ENCODE measurements around the gene S1PR2. TPM values are rescaled to one million over a fixed set of nuclear protein-coding genes. Genes with fewer than 3 reads are reported as not detected.
"Not testable (repeated sequence)": the region's sequence is repeated elsewhere in the genome, so short reads cannot be mapped to it uniquely, and the experiment has no call there.

The S1PR2 gene
- total RNA-seq, 1 donor from 2014 or later: 15.4 TPM

DNA sequence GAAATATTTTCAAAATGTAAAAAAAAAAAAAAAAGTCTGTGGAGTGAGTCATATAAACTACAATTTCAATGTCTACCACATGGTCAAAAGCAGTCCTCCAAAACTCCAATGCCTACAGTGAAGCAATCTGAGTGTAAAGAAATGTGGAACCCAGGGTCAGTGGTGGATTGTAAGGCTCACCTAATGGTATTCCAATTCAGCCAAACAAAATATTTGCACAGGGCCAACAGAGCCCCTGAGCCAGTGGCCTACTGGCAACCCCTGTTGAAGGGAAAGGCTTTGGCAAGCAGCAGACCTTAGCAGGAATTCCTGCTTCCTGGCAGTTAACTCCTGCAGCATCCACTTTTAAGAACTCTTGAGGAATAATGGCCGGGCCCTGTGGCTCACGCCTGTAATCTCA lies 39.8 kb downstream of the S1PR2 start:
- H3K4me3 Mint-ChIP-seq: no peak overlapping the region
- peaks cover 31% of the 10 kb centered on the region for H3K36me3 Mint-ChIP-seq (ENCODE audit: low read depth)
- H3K4me1 Mint-ChIP-seq (ENCODE audit: low read depth): peaks cover 20% of the 10 kb centered on the region
- no peaks in the 10 kb centered on the region for H3K9me3 Mint-ChIP-seq
- intact Hi-C loops (cut with micrococcal nuclease): loop anchor here (5.0 to 10.0 kb wide), 3 partner anchors 193 to 463 kb away; partner anchors contain the start of genes CDKN2D, ILF3, KRI1 and TYK2
- no peak for DNase-seq (ENCODE audit: low spot score)
- H3K27ac Mint-ChIP-seq: no peak overlapping the region
- no peaks in the 10 kb centered on the region for H3K27me3 Mint-ChIP-seq (ENCODE audit: insufficient read depth)

DNA sequence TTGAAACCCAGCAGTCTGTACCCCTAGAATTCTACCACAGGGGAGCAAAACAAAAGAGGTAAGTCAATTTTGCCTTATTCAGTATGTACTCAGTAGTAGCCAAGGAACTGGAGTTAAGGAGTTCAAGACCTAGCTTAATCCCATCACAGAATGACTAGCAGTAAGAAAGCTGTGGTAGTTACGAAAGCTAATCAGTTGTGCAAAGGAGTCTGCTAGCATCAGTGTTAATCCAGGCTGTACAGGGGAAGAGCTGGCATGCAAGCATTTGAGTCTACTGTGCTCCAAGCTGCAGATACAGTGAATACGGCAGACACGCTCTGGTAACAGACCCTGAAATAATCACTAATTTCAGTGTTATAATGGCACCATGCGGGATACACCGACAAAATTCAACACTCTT lies 41.1 kb downstream of the S1PR2 start:
- H3K27me3 Mint-ChIP-seq (ENCODE audit: insufficient read depth): no peaks in the 10 kb centered on the region
- peaks cover 31% of the 10 kb centered on the region for H3K36me3 Mint-ChIP-seq (ENCODE audit: low read depth)
- intact Hi-C loops (cut with micrococcal nuclease): loop anchor here (5.0 to 10.0 kb wide), 3 partner anchors 195 to 465 kb away; partner anchors contain the start of genes CDKN2D, ILF3, KRI1 and TYK2
- no peak for DNase-seq (ENCODE audit: low spot score)
- no peaks in the 10 kb centered on the region for H3K9me3 Mint-ChIP-seq
- H3K4me1 Mint-ChIP-seq (ENCODE audit: low read depth): peaks cover 20% of the 10 kb centered on the region
- H3K27ac Mint-ChIP-seq: peak overlapping the region; percentile 76
- H3K4me3 Mint-ChIP-seq: peak overlapping the region; percentile 40

DNA sequence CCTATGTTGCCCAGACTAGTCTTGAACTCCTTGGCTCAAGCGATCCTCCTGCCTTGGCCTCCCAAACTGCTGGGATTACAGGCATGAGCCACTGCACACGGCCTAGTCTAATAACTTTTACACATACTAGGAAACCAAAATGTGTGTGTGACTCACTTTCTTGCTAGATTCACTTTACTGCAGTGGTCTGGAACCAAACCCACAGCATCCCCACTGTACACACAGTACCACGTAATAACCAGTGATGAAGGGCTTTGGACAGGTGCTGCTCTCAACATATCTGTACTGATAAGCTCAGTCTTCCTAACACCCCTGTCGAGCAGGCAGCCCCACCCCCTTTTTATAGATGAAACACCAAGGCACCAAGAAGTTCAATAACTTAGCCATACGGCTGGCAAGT lies 41.5 kb downstream of the S1PR2 start:
- H3K9me3 Mint-ChIP-seq: no peaks in the 10 kb centered on the region
- peak overlapping the region; percentile 76 for H3K27ac Mint-ChIP-seq
- intact Hi-C loops (cut with micrococcal nuclease): loop anchor here (5.0 to 10.0 kb wide), 3 partner anchors 195 to 465 kb away; partner anchors contain the start of genes CDKN2D, ILF3, KRI1 and TYK2
- H3K4me1 Mint-ChIP-seq (ENCODE audit: low read depth): peaks cover 20% of the 10 kb centered on the region
- H3K4me3 Mint-ChIP-seq: peak overlapping the region; percentile 40
- H3K36me3 Mint-ChIP-seq (ENCODE audit: low read depth): peaks cover 34% of the 10 kb centered on the region
- no peaks in the 10 kb centered on the region for H3K27me3 Mint-ChIP-seq (ENCODE audit: insufficient read depth)
- no peak for DNase-seq (ENCODE audit: low spot score)

DNA sequence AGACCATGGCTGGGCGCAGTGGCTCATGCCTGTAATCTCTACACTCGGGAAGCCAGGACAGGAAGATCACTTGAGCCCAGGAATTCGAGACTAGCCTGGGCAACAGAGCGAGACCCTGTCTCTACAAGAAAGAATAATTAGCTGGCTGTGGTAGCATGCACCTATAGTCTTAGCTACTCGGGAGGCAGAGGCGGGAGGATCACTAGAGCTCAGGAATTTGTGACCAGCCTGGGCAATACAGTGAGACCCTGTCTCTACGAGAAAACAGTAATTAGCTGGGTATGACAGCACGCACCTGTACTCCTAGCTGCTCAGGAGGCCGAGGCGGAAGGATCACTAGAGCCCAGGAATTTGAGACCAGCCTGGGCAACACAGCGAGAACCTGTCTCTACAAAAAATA lies 43.8 kb downstream of the S1PR2 start:
- intact Hi-C loops (cut with micrococcal nuclease): no loop called here
- no peak for DNase-seq (ENCODE audit: low spot score)
- Mint-ChIP-seq H3K27ac (no peak overlapping the region), H3K27me3 (ENCODE audit: insufficient read depth) (no peaks in the 10 kb centered on the region), H3K36me3 (ENCODE audit: low read depth) (peaks cover 31% of the 10 kb centered on the region), H3K9me3 (no peaks in the 10 kb centered on the region), H3K4me3 (no peak overlapping the region), H3K4me1 (ENCODE audit: low read depth) (peaks cover 28% of the 10 kb centered on the region)

DNA sequence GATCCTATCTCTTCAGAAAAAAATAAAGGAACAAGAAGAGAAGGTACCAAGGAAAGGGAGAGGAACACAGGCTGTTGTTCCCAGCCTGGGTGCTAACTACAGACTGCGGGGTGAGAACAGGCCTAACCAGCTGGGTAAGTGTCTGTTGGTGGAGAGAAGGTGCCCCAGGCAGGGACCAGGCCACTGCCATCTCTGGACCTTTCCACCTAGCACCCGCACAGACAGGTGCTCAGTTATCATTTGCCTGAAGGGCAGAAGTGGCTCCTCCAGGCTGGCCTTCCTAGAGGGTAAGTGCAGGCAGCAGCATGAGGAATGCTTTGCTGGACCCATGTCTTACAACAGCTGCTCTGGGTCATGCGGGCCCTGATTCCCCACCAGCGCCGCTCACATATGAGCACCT lies 46.5 kb downstream of the S1PR2 start:
- H3K9me3 Mint-ChIP-seq: no peaks in the 10 kb centered on the region
- H3K4me3 Mint-ChIP-seq: no peak overlapping the region
- H3K27ac Mint-ChIP-seq: peak overlapping the region; percentile 44
- H3K36me3 Mint-ChIP-seq (ENCODE audit: low read depth): peaks cover 24% of the 10 kb centered on the region
- peaks cover 23% of the 10 kb centered on the region for H3K4me1 Mint-ChIP-seq (ENCODE audit: low read depth)
- DNase-seq (ENCODE audit: low spot score): no peak
- intact Hi-C loops (cut with micrococcal nuclease): no loop called here
- no peaks in the 10 kb centered on the region for H3K27me3 Mint-ChIP-seq (ENCODE audit: insufficient read depth)

DNA sequence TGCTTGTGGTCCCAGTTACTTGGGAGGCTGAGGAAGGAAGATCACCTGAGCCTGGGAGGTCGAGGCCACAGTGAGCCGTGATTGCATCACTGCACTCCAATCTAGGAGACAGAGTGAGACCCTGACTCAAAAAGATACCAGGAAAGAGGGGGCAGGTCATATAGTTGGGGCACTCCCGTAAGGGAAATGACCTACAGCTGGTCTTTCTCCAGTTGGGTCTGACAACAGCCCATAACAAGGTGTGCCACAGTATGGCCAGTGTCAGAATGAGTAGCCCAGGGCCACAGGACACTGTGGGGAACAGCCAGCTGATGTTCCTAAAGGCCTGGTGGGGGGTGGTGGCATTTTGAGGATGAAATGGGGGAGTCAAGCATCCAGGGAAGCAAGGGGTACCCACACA lies 47.2 kb downstream of the S1PR2 start:
- intact Hi-C loops (cut with micrococcal nuclease): no loop called here
- Mint-ChIP-seq H3K4me3 (no peak overlapping the region), H3K4me1 (ENCODE audit: low read depth) (peaks cover 18% of the 10 kb centered on the region), H3K27me3 (ENCODE audit: insufficient read depth) (no peaks in the 10 kb centered on the region), H3K27ac (peak overlapping the region; percentile 44), H3K9me3 (no peaks in the 10 kb centered on the region), H3K36me3 (ENCODE audit: low read depth) (peaks cover 21% of the 10 kb centered on the region)
- DNase-seq (ENCODE audit: low spot score): no peak

DNA sequence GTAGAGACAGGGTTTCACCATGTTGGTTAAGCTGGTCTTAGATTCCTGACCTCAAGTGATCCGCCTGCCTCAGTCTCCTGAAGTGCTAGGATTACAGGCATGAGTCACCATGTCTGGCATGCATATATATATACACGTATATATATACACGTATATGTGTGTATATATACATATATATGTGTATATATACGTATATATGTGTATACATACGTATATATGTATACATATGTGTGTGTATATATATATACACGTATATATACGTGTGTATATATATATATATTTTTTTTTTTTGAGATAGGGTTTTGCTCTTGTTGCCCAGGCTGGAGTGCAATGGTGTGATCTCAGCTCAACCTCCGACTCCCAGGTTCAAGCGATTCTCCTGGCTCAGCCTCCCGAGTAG lies 48.3 kb downstream of the S1PR2 start:
- Mint-ChIP-seq H3K27ac (no peak overlapping the region), H3K27me3 (ENCODE audit: insufficient read depth) (no peaks in the 10 kb centered on the region), H3K9me3 (no peaks in the 10 kb centered on the region), H3K4me1 (ENCODE audit: low read depth) (peaks cover 13% of the 10 kb centered on the region), H3K36me3 (ENCODE audit: low read depth) (peaks cover 18% of the 10 kb centered on the region), H3K4me3 (no peak overlapping the region)
- intact Hi-C loops (cut with micrococcal nuclease): no loop called here
- DNase-seq (ENCODE audit: low spot score): no peak

DNA sequence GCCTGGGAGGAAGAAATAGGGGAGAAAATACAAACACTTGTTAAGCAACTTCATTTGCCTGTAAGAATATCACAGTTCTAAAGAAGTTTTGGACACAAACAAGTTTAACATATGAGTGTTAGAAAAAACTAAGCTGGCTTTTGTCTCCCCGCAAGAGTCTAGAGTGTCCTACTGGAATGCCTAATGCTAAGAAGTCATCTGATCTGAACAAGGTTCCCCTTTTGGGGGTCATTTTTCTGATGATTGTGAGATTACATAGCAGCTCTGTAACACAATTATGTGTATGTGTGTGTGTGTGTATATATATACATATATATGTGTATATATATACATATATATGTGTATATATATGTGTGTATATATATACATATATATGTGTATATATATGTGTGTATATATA lies 49.1 kb downstream of the S1PR2 start:
- DNase-seq (ENCODE audit: low spot score): no peak
- Mint-ChIP-seq H3K27me3 (ENCODE audit: insufficient read depth) (no peaks in the 10 kb centered on the region), H3K4me3 (no peak overlapping the region), H3K27ac (no peak overlapping the region), H3K36me3 (ENCODE audit: low read depth) (peaks cover 19% of the 10 kb centered on the region), H3K4me1 (ENCODE audit: low read depth) (peaks cover 12% of the 10 kb centered on the region), H3K9me3 (no peaks in the 10 kb centered on the region)
- intact Hi-C loops (cut with micrococcal nuclease): no loop called here

DNA sequence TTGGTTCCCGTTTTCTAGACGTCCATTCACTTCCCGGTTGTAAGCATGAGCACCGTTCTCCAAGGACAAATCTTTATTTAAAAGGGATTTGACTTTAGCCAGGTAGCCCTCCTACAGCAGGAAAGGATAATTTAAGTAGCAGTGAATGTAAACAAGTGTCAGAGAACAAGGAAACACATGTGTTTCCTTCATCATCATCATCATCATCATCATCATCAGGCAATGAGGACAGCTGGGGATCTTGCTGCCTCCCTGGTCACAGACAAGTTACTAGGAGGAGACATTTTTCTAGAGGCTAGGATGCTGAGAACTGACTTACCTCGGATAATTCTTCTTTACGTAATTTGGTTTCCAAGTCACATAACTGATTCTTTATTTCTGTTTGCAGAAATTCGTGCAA lies 50.7 kb downstream of the S1PR2 start:
- DNase-seq (ENCODE audit: low spot score): no peak
- Mint-ChIP-seq H3K9me3 (no peaks in the 10 kb centered on the region), H3K4me1 (ENCODE audit: low read depth) (peaks cover 10% of the 10 kb centered on the region), H3K27ac (no peak overlapping the region), H3K36me3 (ENCODE audit: low read depth) (peaks cover 28% of the 10 kb centered on the region), H3K4me3 (no peak overlapping the region), H3K27me3 (ENCODE audit: insufficient read depth) (no peaks in the 10 kb centered on the region)
- intact Hi-C loops (cut with micrococcal nuclease): no loop called here

DNA sequence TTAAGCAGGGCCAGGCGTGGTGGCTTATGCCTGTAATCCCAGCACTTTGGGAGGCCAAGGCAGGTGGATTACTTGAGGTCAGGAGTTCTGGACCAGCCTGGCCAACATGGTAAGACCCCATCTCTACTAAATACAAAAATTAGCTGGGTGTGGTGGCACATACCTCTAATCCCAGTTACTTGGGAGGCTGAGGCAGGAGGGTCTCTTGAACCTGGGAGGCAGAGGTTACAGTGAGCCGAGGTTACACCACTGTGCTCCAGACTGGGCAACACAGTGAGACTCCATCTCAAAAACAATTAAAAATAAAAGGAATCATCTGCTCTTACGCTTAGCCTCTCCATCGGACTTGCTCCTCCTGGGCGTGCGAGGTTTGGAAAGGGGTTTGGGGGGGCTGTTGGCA lies 51.1 kb downstream of the S1PR2 start:
- H3K9me3 Mint-ChIP-seq; H3K4me3 Mint-ChIP-seq; intact Hi-C loops (cut with micrococcal nuclease); DNase-seq (ENCODE audit: low spot score); H3K27ac Mint-ChIP-seq; H3K27me3 Mint-ChIP-seq (ENCODE audit: insufficient read depth): not testable (repeated sequence)
- peaks cover 32% of the 10 kb centered on the region for H3K36me3 Mint-ChIP-seq (ENCODE audit: low read depth)
- H3K4me1 Mint-ChIP-seq (ENCODE audit: low read depth): peaks cover 12% of the 10 kb centered on the region

DNA sequence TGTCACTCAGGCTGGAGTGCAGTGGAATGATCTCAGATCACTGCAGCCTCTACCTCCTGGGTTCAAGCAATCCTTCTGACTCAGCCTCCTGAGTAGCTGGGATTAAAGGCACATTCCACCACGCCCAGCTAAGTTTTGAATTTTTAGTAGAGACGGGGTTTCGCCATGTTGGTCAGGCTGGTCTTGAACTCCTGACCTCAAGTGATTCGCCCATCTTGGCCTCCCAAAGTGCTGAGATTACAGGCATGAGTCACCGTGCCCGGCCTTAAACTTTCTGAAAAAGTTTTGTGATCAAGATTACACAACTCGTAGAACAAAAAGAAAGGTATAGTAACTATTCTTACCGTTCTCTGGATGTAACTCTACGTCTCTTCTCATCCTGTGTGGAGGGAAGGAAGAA lies 57.6 kb downstream of the S1PR2 start:
- intact Hi-C loops (cut with micrococcal nuclease): no loop called here
- no peaks in the 10 kb centered on the region for H3K9me3 Mint-ChIP-seq
- peaks cover 48% of the 10 kb centered on the region for H3K36me3 Mint-ChIP-seq (ENCODE audit: low read depth)
- H3K27ac Mint-ChIP-seq: peak overlapping the region; percentile 37
- no peak overlapping the region for H3K4me3 Mint-ChIP-seq
- H3K27me3 Mint-ChIP-seq (ENCODE audit: insufficient read depth): no peaks in the 10 kb centered on the region
- peaks cover 9% of the 10 kb centered on the region for H3K4me1 Mint-ChIP-seq (ENCODE audit: low read depth)
- DNase-seq (ENCODE audit: low spot score): no peak

Other genes with a start within 250 kb of the S1PR2 start
- 0.67 and 0.76 TPM in 2 replicates for gene COL5A3, start 220.8 kb downstream of the S1PR2 start, total RNA-seq
- gene RDH8, start 217.8 kb downstream of the S1PR2 start, total RNA-seq: not detected in 2 replicates
- gene SHFL, start 145.0 kb downstream of the S1PR2 start, total RNA-seq: 64.1 and 70.5 TPM in 2 replicates
- 8.2 and 8.5 TPM in 2 replicates for gene ANGPTL6, start 128.7 kb downstream of the S1PR2 start, total RNA-seq
- gene PPAN, start 125.0 kb downstream of the S1PR2 start, total RNA-seq: 234 and 250 TPM in 2 replicates
- 64.4 and 64.9 TPM in 2 replicates for gene P2RY11, start 119.6 kb downstream of the S1PR2 start, total RNA-seq
- 371 and 377 TPM in 2 replicates for gene EIF3G, start 111.4 kb downstream of the S1PR2 start, total RNA-seq
- gene DNMT1, start 36.4 kb downstream of the S1PR2 start, total RNA-seq: 411 and 425 TPM in 2 replicates
- 163 and 168 TPM in 2 replicates for gene MRPL4, start 20.9 kb upstream of the S1PR2 start, total RNA-seq
- 90.8 and 92.2 TPM in 2 replicates for gene ICAM1, start 39.8 kb upstream of the S1PR2 start, total RNA-seq
- 0.59 and 1.0 TPM in 2 replicates for gene ICAM4, start 55.6 kb upstream of the S1PR2 start, total RNA-seq
- gene ICAM5, start 58.6 kb upstream of the S1PR2 start, total RNA-seq: 1.9 TPM in 2 replicates
- 3.5 and 4.2 TPM in 2 replicates for gene ZGLP1, start 78.5 kb upstream of the S1PR2 start, total RNA-seq
- 21.6 and 24.4 TPM in 2 replicates for gene FDX2, start 84.7 kb upstream of the S1PR2 start, total RNA-seq
- 92.5 and 92.8 TPM in 2 replicates for gene RAVER1, start 102.2 kb upstream of the S1PR2 start, total RNA-seq
- 107 and 114 TPM in 2 replicates for gene ICAM3, start 108.3 kb upstream of the S1PR2 start, total RNA-seq
- gene TYK2, start 149.2 kb upstream of the S1PR2 start, total RNA-seq: 268 and 271 TPM in 2 replicates
- gene CDC37, start 172.2 kb upstream of the S1PR2 start, total RNA-seq: 320 and 326 TPM in 2 replicates
- 67.7 and 71.1 TPM in 2 replicates for gene PDE4A, start 189.2 kb upstream of the S1PR2 start, total RNA-seq

All from activated T-helper 1 cell treated with anti-CD3 and anti-CD28 coated beads, Interleukin-12 subunit alpha, Interleukin-12 subunit beta, Interleukin-2, Interleukin-4 antibody, amounts not matched to agents 30 ng/mL and 10 ng/mL and 1 ng/mL, durations not matched to agents 14 hours and 24 hours and 36 hours (primary cell).